HEK293 (cell line): Measurements from ENCODE around the gene LRBA.

Source experiments
- CTCF ChIP-seq: fragments of 450-650 bp; formaldehyde crosslinking; IDR thresholded peaks from 2 replicates; pipeline ENCODE4 v1.5.1; 2016; ENCODE audit warnings: missing biosample characterization, missing genetic modification characterization
- YY1 ChIP-seq: fragments of 450-650 bp; formaldehyde crosslinking; IDR thresholded peaks from 2 replicates; pipeline ENCODE4 v1.5.1; 2018; ENCODE audit warnings: missing biosample characterization, missing genetic modification characterization
- ZBTB26 ChIP-seq: fragments of 450-650 bp; formaldehyde crosslinking; optimal IDR thresholded peaks from 2 replicates; pipeline ENCODE3; 2016; ENCODE audit warnings: missing biosample characterization, mild to moderate bottlenecking, missing genetic modification characterization
- ZNF10 ChIP-seq: fragments of 450-650 bp; formaldehyde crosslinking; IDR thresholded peaks from 2 replicates; pipeline ENCODE4 v1.5.1; 2017; ENCODE audit warnings: missing biosample characterization, missing genetic modification characterization
- ZNF133 ChIP-seq: fragments of 450-650 bp; formaldehyde crosslinking; IDR thresholded peaks from 2 replicates; pipeline ENCODE4 v1.5.1; 2016; ENCODE audit warnings: missing biosample characterization, missing genetic modification characterization
- ZNF148 ChIP-seq: fragments of 450-650 bp; formaldehyde crosslinking; IDR thresholded peaks from 2 replicates; pipeline ENCODE4 v1.5.0; 2017; ENCODE audit warnings: missing biosample characterization, missing genetic modification characterization, borderline replicate concordance
- ZNF155 ChIP-seq: fragments of 450-650 bp; formaldehyde crosslinking; IDR thresholded peaks from 2 replicates; pipeline ENCODE4 v1.5.1; 2016; ENCODE audit warnings: missing biosample characterization, missing genetic modification characterization
- ZNF274 ChIP-seq, 2 experiments: fragments of 200-500 bp in 1 of 2; fragments of 450-650 bp in 1 of 2; sonication (Bioruptor generic) in 1 of 2; formaldehyde crosslinking in 1 of 2; IDR thresholded peaks; 2 replicates each; pipeline versions ENCODE4 v1.5.1 to v1.6.1; 2014 to 2016; ENCODE audit warnings: borderline replicate concordance in 1 of 2, inconsistent platforms in 1 of 2, low read length in 1 of 2, missing biosample characterization in 1 of 2, missing genetic modification characterization in 1 of 2
- ZNF423 ChIP-seq: fragments of 450-650 bp; formaldehyde crosslinking; IDR thresholded peaks from 2 replicates; pipeline ENCODE4 v1.5.1; 2016; ENCODE audit warnings: missing biosample characterization, missing genetic modification characterization
- ZNF518A ChIP-seq: fragments of 450-650 bp; formaldehyde crosslinking; conservative IDR thresholded peaks from 2 replicates; pipeline ENCODE4 v1.5.1; 2016; ENCODE audit warnings: low read depth, missing biosample characterization, missing genetic modification characterization
- ZNF830 ChIP-seq: fragments of 450-650 bp; IDR thresholded peaks from 2 replicates; pipeline ENCODE4 v1.5.0; 2018; ENCODE audit warnings: missing biosample characterization, missing genetic modification characterization, low read depth, mild to moderate bottlenecking, moderate library complexity
- ZSCAN18 ChIP-seq: fragments of 450-650 bp; formaldehyde crosslinking; IDR thresholded peaks from 2 replicates; pipeline ENCODE4 v1.5.1; 2016; ENCODE audit warnings: missing biosample characterization, missing genetic modification characterization
- ZSCAN23 ChIP-seq: fragments of 450-650 bp; formaldehyde crosslinking; IDR thresholded peaks from 2 replicates; pipeline ENCODE4 v1.5.1; 2016; ENCODE audit warnings: missing biosample characterization, missing genetic modification characterization

- TF ChIP-seq CTCF (no peak), ZNF423 (tag by site-specific recombination) (no peak), ZNF148 (no peak), ZBTB26 (tag by site-specific recombination) (no peak), ZNF830 (no peak), ZNF274 (IDR thresholded peaks at IDR 0.05; ENCODE audit: low read length) (no peak), ZNF274 (tag by site-specific recombination; IDR thresholded peaks at IDR 0.05; ENCODE audit: borderline replicate concordance) (no peak), ZNF10 (tag by site-specific recombination) (no peak), ZNF518A (tag by site-specific recombination) (no peak), ZSCAN23 (tag by site-specific recombination) (no peak), ZNF155 (tag by site-specific recombination) (no peak), ZNF133 (tag by site-specific recombination) (no peak), ZSCAN18 (tag by site-specific recombination) (no peak), YY1 (no peak)
These were observed 161.2 kb downstream of the LRBA start for GRCh38 chr4:150853882-150854281.
